HG03196 (cell line): ENCODE results near the gene RAB40B.

Experiments used
- ATAC-seq: cut with Tn5 transposase; IDR thresholded peaks from one replicate; pipeline ENCODE4 v1.9.1; 2021; ENCODE audit not compliant: unreplicated experiment

The RAB40B gene

GRCh38 chr17:82716203-82717010, 17.9 kb upstream of the RAB40B start, which contains the start of gene FN3KRP:
FN3KRP (plus strand) TSS chr17:82716706; CDS start chr17:82716756, 50 bp downstream.
- ATAC-seq = peak; percentile 68

GRCh38 chr17:82713071-82713723, 14.7 kb upstream of the RAB40B start:
- no peak for ATAC-seq

- ATAC-seq = no peak
These were observed 12.2 kb upstream of the RAB40B start for GRCh38 chr17:82710499-82711232.

- no peak for ATAC-seq
These were observed 11.4 kb upstream of the RAB40B start for GRCh38 chr17:82709676-82710498.

GRCh38 chr17:82709024-82709675, 10.7 kb upstream of the RAB40B start:
- no peak for ATAC-seq

GRCh38 chr17:82705756-82706155, 7.3 kb upstream of the RAB40B start:
- ATAC-seq = no peak

GRCh38 chr17:82704886-82705285, 6.4 kb upstream of the RAB40B start:
- ATAC-seq = no peak

- ATAC-seq = no peak
These were observed 5.7 kb upstream of the RAB40B start for GRCh38 chr17:82703935-82704865.

GRCh38 chr17:82703036-82703745, 4.7 kb upstream of the RAB40B start:
- no peak for ATAC-seq

- ATAC-seq = no peak
These were observed 3.9 kb upstream of the RAB40B start for GRCh38 chr17:82702231-82702927.

GRCh38 chr17:82699551-82699950, 1.1 kb upstream of the RAB40B start:
- no peak for ATAC-seq

- peak; percentile 16 for ATAC-seq
These were observed 510 bp upstream of the RAB40B start for GRCh38 chr17:82698974-82699442.

GRCh38 chr17:82697808-82698064, 762 bp downstream of the RAB40B start:
- ATAC-seq = peak; percentile 7

- ATAC-seq = no peak
These were observed 1.3 kb downstream of the RAB40B start for GRCh38 chr17:82696916-82697807.

GRCh38 chr17:82696259-82696658, 2.2 kb downstream of the RAB40B start:
- ATAC-seq = no peak

GRCh38 chr17:82694647-82695046, 3.9 kb downstream of the RAB40B start:
- ATAC-seq = no peak
